ENCODE measurements around the gene MAD1L1.
"Not testable (repeated sequence)": the region's sequence is repeated elsewhere in the genome, so short reads cannot be mapped to it uniquely, and the experiment has no call there.

The MAD1L1 gene

DNA sequence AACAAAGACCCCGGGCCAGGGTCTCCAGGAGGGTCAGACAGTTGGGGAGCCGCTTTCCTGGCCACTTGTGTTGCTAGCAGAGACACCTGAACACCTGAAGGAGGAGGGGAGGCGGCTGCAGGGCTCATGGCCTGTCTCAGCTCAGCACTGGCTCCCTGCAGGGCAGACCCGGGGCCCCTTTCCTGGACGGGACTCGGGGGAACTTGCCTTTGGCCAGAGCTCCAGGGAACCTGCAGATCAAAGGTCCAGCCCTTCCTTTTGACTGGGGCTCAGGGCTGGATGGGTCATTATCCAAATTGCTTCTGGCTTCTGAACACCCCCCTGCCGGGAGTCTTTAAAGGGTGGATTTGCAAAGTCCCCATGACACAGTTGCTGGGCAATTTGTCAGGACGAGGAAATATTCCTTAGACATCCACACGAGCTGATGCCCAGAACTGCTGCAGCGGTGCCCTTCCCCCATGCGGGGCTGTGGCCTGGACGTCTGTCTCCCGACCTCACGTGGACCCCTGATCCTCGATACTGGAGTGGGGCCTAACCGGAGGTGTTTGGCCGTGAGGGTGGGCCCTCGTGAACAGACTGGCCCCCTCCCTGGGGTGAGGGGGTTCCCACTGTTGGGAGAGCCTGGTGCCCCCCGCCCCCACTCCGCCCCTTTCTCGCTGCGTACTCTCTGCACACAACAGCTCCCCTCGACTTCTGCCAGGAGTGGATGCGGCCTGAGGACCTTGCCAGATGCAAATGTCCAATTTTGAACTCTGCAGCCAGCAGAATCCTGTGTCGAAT is 368.4 kb downstream of the MAD1L1 start:
- DNase-seq, result no peak

DNA sequence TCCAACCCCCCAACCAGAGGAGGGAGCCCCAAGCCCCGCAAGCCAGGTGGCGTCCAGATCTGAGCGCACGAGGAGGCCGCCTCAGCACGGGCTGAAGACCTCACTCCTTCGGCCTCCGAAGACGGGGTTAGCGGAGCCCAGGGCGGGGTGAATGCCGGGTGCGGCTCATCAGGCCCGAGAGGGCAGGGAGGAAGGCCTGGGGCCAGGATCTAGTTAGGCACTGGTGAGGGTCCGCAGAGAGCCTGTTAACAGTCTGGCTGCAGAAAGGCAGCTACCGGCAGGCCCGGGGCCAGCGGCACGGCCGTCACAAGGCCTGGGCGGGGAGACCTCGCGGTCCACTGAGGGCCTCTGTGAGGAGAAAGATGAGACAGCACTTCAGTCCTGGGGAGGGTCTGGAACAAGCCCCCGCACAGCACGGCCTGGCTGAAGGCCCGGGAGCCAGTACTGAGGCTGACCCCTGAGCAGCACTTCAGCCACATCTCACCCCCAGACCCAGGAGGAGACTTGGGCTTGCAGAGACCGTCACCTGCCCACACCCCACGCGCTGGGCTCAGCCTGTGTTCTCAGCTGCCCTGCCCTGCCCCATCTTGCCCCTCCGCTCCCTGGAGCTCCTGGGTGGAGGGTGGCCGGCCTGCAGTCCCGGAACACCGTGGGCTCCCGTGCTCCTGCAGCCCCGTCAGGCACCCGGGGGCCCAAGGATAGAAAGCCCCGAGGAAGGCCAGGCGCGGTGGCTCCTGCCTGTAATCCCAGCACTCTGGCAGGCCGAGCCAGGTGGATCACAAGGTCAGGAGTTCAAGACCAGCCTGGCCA is 369.4 kb downstream of the MAD1L1 start:
- no peak for DNase-seq

DNA sequence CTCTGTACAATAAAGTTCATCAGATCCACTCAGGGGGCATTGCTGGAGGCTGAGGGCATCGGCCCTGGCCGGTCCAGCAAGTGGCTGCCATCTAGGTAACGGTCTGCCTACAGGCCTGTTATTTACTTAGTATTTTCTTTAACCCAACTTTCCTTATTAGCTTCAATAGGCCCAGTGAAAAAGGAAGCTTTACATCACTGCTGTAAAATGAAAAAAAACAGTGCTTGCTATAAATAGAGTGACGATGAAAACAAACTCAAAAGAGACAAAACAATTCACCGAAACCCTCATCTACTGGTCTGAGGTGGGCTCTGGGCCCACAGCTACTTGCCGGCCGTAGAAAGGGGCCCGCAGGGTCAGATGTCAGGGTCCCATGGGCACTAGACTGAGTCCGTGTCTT is 370.2 kb downstream of the MAD1L1 start:
- no peak for DNase-seq

DNA sequence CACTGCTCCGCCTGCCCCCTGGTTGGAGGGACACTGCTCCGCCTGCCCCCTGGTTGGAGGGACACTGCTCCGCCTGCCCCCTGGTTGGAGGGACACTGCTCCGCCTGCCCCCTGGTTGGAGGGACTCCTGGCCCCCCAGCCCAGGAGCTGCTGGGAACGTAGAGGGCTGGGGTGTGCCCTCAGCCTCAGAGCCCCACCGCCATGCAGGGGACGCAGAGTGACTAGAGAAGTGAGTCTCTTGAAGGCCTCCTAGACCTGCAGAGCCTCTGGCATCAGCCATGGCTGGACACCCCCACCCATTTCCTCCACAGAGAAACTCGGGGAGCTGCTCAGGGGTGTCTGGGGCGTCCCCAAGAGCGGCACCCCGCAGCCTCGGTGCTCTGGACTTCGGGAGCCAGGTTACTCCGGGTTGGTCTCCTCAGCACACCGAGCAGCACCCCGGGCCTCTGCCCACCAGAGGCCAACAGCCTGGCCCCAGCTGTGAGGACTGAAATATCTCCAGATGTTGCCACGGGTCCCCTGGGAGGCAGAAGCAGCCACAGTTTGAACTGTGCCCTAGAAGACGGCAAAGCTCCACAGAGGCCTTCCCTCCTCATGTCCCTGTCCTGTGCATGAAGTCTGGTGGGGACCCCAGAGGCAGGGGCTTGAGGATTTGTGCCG is 370.8 kb downstream of the MAD1L1 start:
- DNase-seq, result no peak

DNA sequence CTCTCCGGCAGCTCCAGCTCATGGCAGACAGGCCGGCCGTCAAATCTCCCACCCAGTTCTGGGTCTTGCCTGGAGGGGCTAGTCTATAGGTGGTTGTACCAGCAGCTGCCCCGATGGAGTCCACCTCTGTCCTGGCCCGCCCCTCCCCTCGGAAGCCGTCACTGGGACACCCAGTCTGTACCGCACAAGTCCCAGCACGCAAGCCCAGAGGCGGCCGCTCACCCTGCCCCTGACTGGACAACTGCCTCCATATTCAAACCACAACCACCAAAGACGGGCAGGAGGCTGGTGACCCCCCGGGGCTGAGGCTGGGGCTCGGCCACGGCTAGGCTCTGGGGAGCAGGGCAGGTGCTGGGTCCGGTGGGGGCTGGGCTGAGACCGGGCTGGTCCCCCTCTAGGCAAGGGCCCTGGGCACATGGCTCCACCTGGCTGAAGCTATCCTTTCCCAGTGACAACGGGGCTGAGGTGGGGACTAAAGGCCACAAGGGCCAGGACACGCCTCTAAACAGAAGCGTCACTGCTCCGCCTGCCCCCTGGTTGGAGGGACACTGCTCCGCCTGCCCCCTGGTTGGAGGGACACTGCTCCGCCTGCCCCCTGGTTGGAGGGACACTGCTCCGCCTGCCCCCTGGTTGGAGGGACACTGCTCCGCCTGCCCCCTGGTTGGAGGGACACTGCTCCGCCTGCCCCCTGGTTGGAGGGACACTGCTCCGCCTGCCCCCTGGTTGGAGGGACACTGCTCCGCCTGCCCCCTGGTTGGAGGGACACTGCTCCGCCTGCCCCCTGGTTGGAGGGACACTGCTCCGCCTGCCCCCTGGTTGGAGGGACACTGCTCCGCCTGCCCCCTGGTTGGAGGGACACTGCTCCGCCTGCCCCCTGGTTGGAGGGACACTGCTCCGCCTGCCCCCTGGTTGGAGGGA is 371.6 kb downstream of the MAD1L1 start:
- not testable (repeated sequence) for DNase-seq

DNA sequence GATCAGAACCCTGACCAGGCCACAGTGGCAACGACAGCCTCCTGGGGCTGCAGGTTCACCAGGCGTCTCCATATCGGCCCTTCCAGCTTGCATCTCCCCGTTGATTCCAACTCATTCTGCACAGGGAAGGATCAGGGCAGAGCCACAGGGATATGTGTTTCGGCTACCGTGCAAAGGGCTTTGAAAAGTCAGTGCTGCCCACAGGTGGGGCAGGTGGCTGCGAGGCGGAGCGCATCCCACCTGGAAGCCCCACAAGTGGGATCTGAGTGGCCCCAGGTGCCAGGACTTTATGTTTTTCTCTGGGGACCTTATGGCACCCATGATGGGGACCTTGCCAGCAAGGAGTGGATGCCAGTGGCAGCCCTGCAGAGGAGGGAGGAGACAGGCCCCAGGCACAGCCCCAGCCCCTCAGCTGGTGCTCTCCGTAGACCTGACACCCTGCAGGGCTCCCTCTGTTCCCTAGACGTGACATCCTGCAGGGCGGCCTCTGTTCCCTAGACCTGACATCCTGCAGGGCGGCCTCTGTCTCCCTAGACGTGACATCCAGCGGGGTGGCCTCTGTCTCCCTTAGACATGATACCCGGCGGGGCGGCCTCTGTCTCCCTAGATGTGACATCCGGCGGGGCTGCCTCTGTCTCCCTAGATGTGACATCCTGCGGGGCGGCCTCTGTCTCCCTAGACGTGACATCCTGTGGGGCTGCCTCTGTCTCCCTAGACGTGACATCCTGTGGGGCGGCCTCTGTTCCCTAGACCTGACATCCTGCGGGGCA is 373.3 kb downstream of the MAD1L1 start:
- no peak for DNase-seq

DNA sequence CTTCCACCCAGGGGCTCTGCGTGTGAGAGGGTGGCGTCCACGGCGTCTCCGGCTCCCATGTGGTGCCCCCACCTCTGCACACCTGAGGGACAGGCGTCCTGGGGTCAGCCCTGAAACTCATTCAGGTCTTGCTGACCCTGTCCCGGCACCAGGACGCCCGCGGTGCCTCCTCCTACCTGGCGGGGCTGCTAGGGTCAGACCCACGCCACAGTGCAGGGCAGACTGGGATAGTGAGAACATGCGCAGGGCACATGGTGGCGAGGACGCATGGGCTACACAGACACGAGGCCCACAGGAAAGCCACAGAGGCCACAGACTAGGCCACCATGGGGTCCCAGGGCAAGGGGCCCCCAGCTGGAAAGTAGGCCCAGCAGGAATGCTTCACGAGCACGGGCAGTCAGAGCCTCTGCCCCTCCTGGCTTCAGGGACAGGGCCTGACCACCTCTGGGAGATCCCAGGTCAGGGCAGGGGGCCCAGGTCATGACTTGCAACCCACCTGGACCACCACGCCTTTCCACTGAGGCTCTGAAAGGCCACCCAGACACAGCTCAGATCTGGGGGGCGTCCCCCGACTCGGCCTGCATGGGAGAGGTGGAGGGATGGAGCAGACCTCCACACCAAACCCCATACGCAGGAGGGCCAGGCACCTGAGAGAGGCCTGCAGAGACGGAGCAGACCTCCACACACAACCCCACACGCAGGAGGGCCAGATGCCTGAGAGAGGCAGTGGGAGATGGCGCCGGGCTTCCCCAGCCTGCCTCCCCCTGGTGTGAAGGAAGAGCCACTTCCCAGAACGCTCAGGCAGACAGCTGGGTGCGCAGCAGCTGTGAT is 374.1 kb downstream of the MAD1L1 start:
- DNase-seq, result no peak

DNA sequence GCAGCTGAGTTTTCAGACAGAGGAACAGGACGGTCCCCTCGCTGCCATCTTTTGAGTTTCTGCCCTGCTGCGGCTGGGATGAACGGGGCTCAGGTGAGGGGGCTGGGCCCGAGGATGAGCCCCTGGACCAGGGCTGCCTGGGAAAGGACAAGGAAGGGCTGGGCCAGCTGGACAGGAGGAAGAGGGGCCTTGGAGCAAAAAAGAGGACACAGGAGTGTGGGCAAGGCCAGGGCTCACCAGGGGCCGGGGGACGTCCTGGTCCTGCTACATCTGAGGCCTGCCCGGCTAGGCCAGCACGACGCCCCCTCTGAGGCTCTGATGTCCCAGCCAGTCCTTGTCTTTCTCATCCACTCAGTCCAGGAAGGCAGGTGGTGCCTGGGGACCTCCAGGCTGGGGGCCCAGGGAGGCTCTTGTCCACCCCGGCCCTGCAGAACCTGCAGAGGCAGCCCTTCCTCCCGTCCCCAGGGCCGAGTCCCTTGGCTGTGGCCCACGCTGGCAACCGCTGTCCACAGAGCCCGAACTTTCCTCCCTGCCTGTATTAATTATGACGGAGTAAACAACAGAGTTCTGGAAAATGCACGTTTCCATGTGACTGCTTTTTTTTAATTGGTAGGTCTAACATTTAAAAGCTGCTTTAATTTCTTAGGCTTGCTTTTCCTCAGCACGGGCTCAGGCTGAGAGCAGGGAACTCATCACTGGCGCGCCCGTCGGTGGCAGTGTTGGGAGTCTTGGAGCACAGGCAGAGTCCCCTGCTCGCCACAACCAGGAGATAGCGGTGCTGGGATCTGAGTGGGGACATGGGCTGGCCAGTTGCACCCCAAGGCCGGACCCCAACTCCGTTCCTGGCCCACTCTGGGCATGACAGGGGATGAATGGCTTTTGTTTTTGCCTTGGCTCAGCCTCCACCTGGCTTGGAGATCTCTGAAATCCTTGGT is 375.0 kb downstream of the MAD1L1 start:
- DNase-seq, result no peak

DNA sequence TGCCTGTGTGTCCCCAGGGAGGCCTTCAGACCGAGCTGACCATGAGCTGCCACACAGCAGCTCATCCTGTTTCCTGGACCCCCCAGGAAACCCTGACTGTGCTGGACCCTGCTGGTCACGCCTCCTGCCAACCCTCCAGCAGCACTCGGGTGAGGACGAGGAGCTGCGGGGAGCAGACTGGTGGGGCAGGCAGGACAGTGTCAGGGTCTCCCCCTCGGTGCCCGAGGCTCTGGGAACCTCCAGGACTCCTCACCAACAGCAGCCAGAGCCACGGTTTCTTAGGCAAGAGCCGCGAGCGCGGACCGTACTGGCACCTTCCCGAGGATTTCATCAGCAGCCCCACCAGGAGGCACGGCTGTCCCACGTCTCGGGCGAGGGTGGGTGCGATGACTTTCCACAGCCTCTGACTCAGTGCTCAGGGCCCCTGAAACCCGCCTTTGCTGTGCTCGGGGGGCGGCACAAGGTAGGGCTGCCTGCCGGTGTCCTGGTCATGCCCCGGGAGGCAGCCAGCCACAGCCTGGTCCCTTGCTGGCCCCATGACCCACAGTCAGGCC is 375.8 kb downstream of the MAD1L1 start:
- DNase-seq, result no peak

DNA sequence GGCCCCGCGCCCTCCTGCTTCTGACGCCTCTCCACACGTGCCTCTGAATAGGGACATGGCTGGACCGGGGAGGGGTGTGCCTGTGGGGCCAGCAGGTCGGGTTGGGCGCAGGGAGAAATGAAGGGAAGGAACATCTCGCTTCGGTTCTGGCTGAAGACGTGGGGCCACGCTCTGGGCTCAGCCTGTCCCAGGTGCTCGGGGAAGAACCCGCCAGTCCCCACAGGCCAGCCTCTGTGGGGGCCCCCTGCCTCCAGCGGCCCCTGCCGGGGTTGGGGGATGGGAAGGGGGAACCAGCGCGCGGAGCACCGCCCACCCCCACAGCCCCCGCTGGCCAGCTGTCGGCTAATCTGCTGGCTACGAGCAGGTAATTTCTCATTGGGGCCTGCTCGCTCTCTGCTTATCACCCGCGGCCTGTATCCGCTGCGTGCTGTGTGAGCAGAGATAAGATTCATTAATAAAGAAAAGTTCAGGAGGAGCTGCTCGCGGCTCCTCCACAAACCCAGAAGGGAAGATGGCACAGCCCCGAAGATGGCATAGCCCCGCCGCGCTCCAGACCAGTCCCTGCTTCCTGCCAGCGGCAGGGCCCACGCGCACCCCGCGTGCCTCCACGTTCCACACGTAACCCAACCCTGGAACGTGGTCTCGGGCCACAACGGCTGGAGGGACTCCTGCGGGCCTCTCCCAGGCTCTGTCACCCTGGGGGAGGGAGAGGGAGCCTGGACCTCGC is 376.4 kb downstream of the MAD1L1 start:
- DNase-seq, result no peak

DNA sequence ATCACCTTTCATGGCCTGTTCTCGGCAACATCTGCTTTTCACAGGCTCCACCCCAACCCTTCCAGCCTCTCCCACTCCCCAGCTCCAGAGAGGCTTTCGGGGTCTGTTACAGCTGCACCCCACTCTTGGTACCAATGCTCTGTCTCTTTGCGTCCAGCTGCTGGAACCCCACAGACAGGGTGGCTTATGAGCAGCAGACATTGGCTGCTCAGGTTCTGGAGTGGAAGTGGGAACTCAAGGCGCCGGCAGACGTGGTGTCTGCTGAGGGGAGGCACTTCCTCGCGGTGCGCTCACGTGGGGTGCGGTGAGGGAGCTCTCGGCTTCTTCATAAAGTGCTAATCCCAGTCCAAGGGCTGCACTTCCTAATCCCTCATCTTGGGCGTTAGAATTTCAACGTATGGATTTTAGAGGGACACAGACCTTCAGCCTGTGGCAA is 377.0 kb downstream of the MAD1L1 start:
- no peak for DNase-seq

DNA sequence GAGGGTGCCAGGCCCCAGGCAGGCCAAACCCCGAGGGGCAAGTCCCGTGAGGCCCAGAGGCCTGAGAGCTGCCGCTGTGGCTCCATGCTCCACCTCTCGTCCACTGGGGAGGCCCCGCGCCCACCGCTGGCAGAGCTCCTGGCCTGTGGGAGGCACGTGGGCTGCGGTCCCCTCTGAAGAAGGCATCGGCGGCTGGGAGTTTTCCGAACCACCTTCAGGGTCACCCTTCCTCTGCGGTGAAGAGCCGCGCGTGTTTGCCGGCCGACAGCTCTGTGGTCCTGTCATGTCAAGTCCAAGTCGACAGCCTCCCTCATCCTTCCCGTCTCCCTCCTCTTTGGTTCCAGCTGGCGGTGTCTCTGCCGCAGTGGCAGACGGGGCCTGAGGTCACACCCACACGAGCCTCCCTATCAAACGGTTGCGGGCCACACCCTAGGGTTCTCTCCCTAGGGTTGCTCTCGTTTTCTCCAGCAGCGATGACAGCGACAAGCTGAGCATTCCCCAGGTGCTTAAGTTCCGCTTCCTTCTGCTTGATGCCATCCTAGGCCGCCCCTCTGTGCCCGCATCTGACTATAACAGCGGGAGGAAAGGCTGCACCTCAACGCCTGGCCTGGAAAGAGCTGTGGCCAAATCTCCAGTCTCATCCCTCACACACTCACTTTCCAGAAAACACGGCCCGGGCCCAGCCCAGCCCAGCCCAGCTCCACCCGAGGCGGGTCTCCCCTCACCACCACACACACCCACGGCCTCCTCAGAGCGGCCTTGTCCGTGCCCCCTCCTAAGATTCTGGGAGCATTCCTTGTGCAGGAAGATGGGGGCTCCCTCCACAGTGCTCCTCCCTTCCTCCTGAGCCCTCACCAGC is 377.6 kb downstream of the MAD1L1 start:
- no peak for DNase-seq

DNA sequence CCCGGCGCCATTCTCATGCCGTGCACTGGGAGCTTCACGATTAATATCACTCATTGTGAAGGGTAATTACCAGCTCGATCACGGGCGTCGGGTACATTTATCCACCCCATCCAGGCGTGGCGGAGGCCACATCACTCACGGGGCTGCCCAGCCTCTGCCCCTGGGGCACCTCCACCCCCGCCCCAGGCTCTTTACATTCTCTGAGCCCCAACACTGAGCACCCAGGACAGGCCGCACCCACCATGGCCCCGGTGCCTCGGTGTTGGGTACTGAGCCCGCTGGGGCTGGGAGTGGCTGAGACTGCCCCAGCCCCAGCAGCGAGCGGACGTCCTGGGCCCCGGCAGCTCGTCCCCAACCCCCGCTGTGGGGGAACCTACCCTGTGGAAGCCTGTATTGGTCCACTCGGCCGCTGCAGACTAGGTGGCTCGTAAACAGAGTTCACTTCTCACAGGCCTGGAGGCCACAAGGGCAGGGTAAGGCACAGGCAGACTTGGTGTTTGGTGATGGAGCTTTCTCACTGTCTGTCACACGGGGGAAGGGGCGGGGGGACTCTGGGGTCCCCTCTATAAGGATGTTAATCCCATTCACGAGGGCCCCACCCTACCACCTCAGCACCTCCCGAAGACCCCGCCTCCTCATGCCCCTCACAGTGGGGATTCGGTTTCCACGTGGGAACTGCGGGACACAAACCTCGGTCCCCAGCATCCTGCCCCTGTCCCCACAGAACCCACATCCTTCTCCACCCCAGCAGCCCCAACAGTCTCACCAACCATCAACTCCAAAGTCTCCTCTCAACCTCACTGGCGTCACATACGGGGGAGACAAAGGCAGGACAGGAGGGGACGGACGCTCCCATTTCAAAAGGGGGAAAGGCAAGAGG is 378.5 kb downstream of the MAD1L1 start:
- no peak for DNase-seq

DNA sequence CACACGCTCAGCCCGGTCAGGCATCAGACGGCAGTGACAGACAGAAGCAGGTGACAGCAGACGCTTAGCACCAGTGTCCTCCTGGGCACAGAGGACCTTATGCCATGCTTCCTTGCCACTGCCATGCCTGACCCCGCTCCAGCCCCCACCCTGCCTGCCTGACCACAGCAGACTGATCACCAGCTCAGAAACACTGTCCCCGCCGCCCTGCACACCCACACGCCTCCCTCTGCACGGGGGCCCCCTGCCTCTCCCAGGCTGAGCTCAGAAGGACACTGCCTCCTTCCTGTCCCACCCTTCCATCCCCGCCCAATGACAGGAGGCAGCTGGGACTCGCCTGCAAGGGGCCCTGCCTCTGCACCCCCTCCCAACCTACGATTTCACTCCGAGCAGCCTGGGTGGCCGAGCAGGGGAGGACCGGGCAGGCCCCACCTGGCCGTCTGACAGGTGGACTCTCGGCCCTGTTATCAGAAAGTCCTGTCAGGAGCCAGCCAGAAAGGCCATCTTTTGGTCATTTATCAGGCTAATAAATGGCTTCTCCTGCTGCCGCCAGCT is 379.2 kb downstream of the MAD1L1 start:
- no peak for DNase-seq

DNA sequence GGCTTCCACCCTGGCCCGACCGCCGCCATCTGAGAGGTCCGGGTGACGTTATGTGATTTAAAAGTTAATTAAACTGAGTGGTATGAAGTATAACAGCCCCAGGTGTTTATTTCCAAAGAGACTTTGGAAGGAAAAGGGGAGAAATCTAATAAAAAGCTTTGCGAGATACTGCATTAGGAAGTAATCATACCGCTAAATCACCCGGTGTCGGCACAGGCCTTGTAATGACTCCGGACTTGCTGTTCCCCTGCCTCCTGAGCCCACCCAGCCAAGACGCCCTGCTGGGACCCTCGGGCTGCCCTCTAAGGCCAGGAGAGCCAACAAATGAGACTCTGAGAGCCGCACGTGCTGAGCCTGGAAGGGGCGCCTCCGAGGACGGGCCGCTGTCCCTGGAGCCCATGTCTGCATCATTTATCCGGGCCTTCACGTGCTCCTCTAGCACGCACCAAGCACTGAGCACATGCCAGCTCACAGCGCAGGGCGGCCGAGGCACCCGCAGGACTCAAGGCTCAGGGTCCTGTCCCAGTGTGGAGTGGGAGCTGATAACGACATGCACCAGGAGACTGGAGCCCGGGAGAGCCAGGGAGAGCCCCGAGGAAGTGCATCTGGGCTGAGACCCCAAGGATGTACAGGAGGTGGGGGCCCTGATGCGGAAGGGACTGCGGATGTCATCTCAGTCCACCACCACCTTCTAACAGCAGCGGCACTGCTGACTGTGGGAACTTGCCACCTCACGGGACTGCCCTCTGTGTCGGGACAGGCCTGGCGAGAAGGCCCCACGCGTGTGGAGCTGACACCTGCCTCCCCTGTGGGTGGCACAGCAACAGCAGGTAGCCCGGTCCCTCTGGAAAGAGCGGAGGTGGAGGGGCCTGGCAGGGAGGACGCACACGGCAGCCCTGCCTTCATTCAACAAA is 380.0 kb downstream of the MAD1L1 start:
- DNase-seq, result no peak
